Spleen (tissue), 11 donors: Measurements from ENCODE around the gene MAGI3. TPM values are rescaled to one million over a fixed set of nuclear protein-coding genes. Genes with fewer than 3 reads are reported as not detected.

Source experiments
- DNase-seq: peaks from one replicate; pipeline ENCODE4 v3.0.0-alpha.2; 2020
- H3K27ac ChIP-seq, 8 donors: fragments of 200-600 bp; sonication (generic) in 7 of 8; 1 replicate in 4 of 8; 2 replicates in 4 of 8; pipeline versions ENCODE4 v1.5.0 to v1.8.0; 2016 to 2021; ENCODE audit warnings: inconsistent platforms in 4 of 8, mild to moderate bottlenecking in 4 of 8, moderate library complexity in 1 of 8
- H3K27me3 ChIP-seq, 7 donors: fragments of 200-600 bp; sonication (generic) in 6 of 7; replicated peaks in 1 of 7; 1 replicate in 4 of 7; 2 replicates in 3 of 7; pipeline versions ENCODE4 v1.5.0 to v1.8.0; 2016 to 2021; ENCODE audit warnings: inconsistent platforms in 3 of 7, mild to moderate bottlenecking in 1 of 7
- H3K36me3 ChIP-seq, 6 donors: fragments of 200-600 bp; sonication (generic) in 5 of 6; 1 replicate in 4 of 6; 2 replicates in 2 of 6; pipeline versions ENCODE4 v1.5.0 to v1.8.0; 2016 to 2021; ENCODE audit warnings: inconsistent platforms in 2 of 6
- H3K4me1 ChIP-seq, 6 donors: fragments of 200-600 bp; sonication (generic) in 5 of 6; 1 replicate in 3 of 6; 2 replicates in 3 of 6; pipeline versions ENCODE4 v1.5.0 to v1.8.0; 2016 to 2021; ENCODE audit warnings: inconsistent platforms in 3 of 6
- H3K4me3 ChIP-seq, 8 donors: fragments of 200-600 bp; sonication (generic) in 7 of 8; 1 replicate in 4 of 8; 2 replicates in 4 of 8; pipeline versions ENCODE4 v1.5.0 to v1.8.0; 2016 to 2021; ENCODE audit warnings: inconsistent platforms in 4 of 8, mild to moderate bottlenecking in 4 of 8, moderate library complexity in 2 of 8
- H3K9me3 ChIP-seq, 8 donors: fragments of 200-600 bp; sonication (generic) in 7 of 8; 1 replicate in 4 of 8; 2 replicates in 4 of 8; pipeline versions ENCODE4 v1.5.0 to v1.8.0; 2016 to 2021; ENCODE audit warnings: inconsistent platforms in 4 of 8
- CTCF ChIP-seq, 11 experiments: fragments of 200-600 bp in 7 of 11; fragments of 450-650 bp in 4 of 11; sonication (generic) in 4 of 11; IDR thresholded peaks in 8 of 11; conservative IDR thresholded peaks in 3 of 11; 1 replicate in 7 of 11; 2 replicates in 4 of 11; pipeline versions ENCODE4 v1.4.0 to v1.8.0; 2016 to 2021; ENCODE audit warnings: antibody characterized with exemption in 11 of 11, inconsistent platforms in 4 of 11, mild to moderate bottlenecking in 1 of 11
- POLR2A ChIP-seq, 3 donors: fragments of 450-650 bp; IDR thresholded peaks; one replicate each; pipeline ENCODE4 v1.5.1; 2017; ENCODE audit warnings: antibody characterized with exemption in 3 of 3, mild to moderate bottlenecking in 1 of 3
- POLR2AphosphoS5 ChIP-seq, 3 donors: sonication (generic); formaldehyde crosslinking; IDR thresholded peaks; one replicate each; pipeline ENCODE4 v1.5.1; 2017; ENCODE audit warnings: antibody characterized with exemption in 3 of 3
- WGBS, 5 donors: extraction: QIAGEN DNeasy Blood & Tissue Kit in 3 of 5; methylation state at CpG; one replicate each; pipeline versions ENCODE4 v1.1.5 to v1.1.7; 2013 to 2018; 5-methylcytosine and 5-hydroxymethylcytosine counted together
- intact Hi-C: fragments of 100-400 bp; cut with DNase I; formaldehyde crosslinking; loops from one replicate; pipeline ENCODE4 v1.15.0; 2023; ENCODE audit warnings: low total_unique reads
- polyA plus RNA-seq, 3 donors: library from polyadenylated mRNA; stranded (reverse); fragments of 200-250 nt; gene quantifications; one replicate each; pipeline ENCODE4 v1.2.1, GENCODE V29; 2013
- total RNA-seq, 7 donors: library from RNA; depleted of rRNA in 3 of 7; stranded (reverse); fragments of >200 nt in 3 of 7; fragmentation: NEBNext Ultra II Directional in 4 of 7; extraction: Animal tissue kit (Norgen Biotek cat#: 25700) in 4 of 7; gene quantifications; one replicate each; pipeline versions ENCODE4 v1.1.0 to v1.2.1, GENCODE V29; 2016 to 2021
- donor health status: healthy with polysubstance abuse.
- donor health status: DM: no; HTN: no; CAD: no; lungs with moderate emphysema.
- donor health status: DM: no; HTN: no; CAD: no.
- donor health status: Bipolar disorder and iron deficiency.
- donor health status: healthy.
- donor health status: DM: no; HTN: no; CAD: no.
- donor health status: DM: yes; HTN: yes; CAD: no.

MAGI3 gene
- total and polyA plus RNA-seq, 10 donors = 0.74 to 16.3 (median 9.9) TPM

GRCh38 chr1:113534130-113534817 is 144.0 kb downstream of the MAGI3 start:
- WGBS, 5 donors = 93 to 98% (median 96%) methylated on average over 4 of the region's 4 CpGs
- Histone ChIP-seq H3K4me3 (no peak overlapping the region), H3K27ac (no peak overlapping the region), H3K4me1 (no peaks in the 10 kb centered on the region), H3K36me3 (no peaks in the 10 kb centered on the region), H3K9me3 (no peaks in the 10 kb centered on the region), H3K27me3 (no peaks in the 10 kb centered on the region)
- TF ChIP-seq CTCF (IDR thresholded peaks at IDR 0.05 in 8 of 11, conservative IDR thresholded peaks at IDR 0.05 in 3 of 11) (no peak), POLR2AphosphoS5 (IDR thresholded peaks at IDR 0.05) (no peak), POLR2A (IDR thresholded peaks at IDR 0.05) (no peak)
- no peak for DNase-seq
- intact Hi-C loops = no loop called here

GRCh38 chr1:113534875-113535274 is 144.6 kb downstream of the MAGI3 start:
- no peak for DNase-seq
- Histone ChIP-seq H3K27me3 (no peaks in the 10 kb centered on the region), H3K9me3 (no peaks in the 10 kb centered on the region), H3K27ac (no peak overlapping the region), H3K36me3 (no peaks in the 10 kb centered on the region), H3K4me1 (no peaks in the 10 kb centered on the region), H3K4me3 (no peak overlapping the region)
- TF ChIP-seq POLR2A (IDR thresholded peaks at IDR 0.05) (no peak), POLR2AphosphoS5 (IDR thresholded peaks at IDR 0.05) (no peak), CTCF (IDR thresholded peaks at IDR 0.05 in 8 of 11, conservative IDR thresholded peaks at IDR 0.05 in 3 of 11) (no peak)
- intact Hi-C loops = no loop called here
- WGBS, 5 donors = 82 to 100% (median 91%) methylated on average over 1 of the region's 1 CpG

GRCh38 chr1:113536182-113536780 is 146.0 kb downstream of the MAGI3 start:
- Histone ChIP-seq H3K9me3 (no peaks in the 10 kb centered on the region), H3K36me3 (no peaks in the 10 kb centered on the region), H3K4me1 (no peaks in the 10 kb centered on the region), H3K4me3 (no peak overlapping the region), H3K27me3 (no peaks in the 10 kb centered on the region), H3K27ac (no peak overlapping the region)
- 81 to 96% (median 91%) methylated on average over 1 of the region's 1 CpG for WGBS, 5 donors
- intact Hi-C loops = no loop called here
- TF ChIP-seq POLR2AphosphoS5 (IDR thresholded peaks at IDR 0.05) (no peak), CTCF (IDR thresholded peaks at IDR 0.05 in 8 of 11, conservative IDR thresholded peaks at IDR 0.05 in 3 of 11) (no peak), POLR2A (IDR thresholded peaks at IDR 0.05) (no peak)
- DNase-seq = no peak

- Histone ChIP-seq H3K4me1 (no peaks in the 10 kb centered on the region), H3K36me3 (no peaks in the 10 kb centered on the region), H3K27ac (no peak overlapping the region), H3K4me3 (no peak overlapping the region), H3K9me3 (no peaks in the 10 kb centered on the region), H3K27me3 (no peaks in the 10 kb centered on the region)
- TF ChIP-seq CTCF (IDR thresholded peaks at IDR 0.05 in 8 of 11, conservative IDR thresholded peaks at IDR 0.05 in 3 of 11) = no peak
- DNase-seq = no peak
- WGBS, 5 donors = 61 to 95% (median 88%) methylated on average over 3 of the region's 3 CpGs
- intact Hi-C loops = no loop called here
These were observed 147.9 kb downstream of the MAGI3 start for GRCh38 chr1:113538225-113538624.
